Inferior parietal cortex (tissue), 1 donor: ENCODE results near the gene CCDC188.

Experiments
- DNase-seq: peaks from one replicate; pipeline ENCODE4 v3.0.0-alpha.2; 2016; ENCODE audit errors: extremely low spot score

CCDC188 gene

DNA sequence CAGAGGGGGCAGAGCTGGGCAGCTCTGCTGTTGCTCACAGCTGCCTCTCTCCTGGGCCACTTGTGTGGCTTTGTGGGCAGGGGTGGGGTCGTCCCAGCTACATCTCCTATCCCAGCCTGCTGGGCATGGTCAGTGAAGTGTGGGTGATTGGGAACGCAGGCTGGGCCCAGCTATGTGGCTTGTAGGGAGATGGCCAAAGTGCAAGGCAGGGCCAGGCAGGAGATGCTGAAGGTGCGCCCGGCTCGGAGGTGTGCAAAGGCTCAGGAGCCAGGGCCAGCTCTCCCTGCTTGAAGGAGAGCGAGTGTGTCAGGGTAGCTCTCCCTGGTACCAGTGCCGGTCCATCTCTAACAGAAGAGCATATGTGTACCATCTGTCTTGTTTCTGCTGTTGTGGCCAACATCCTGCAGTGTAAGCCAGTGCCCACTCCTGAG lies 43.4 kb downstream of the CCDC188 start:
- no peak for DNase-seq

DNA sequence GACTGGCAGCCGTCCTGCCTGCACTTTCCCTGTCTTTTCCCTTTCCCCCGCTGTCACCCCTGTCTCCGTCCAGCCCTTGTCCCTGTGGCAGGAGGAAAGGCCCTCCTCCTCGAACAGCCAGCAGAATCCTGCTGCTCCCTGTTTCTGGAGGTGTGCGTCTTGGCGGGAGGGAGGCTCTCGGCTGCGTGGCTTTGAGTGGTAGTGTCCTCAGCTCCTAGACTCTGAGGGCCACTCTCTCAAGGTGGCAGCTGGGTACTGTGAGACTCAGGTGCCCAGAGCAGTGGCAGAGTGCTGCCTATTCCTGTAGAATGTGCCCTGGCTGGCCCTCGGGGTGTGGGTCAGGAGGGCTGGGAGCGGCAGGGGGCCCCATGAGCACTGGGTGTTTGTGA lies 44.0 kb downstream of the CCDC188 start:
- DNase-seq: no peak

DNA sequence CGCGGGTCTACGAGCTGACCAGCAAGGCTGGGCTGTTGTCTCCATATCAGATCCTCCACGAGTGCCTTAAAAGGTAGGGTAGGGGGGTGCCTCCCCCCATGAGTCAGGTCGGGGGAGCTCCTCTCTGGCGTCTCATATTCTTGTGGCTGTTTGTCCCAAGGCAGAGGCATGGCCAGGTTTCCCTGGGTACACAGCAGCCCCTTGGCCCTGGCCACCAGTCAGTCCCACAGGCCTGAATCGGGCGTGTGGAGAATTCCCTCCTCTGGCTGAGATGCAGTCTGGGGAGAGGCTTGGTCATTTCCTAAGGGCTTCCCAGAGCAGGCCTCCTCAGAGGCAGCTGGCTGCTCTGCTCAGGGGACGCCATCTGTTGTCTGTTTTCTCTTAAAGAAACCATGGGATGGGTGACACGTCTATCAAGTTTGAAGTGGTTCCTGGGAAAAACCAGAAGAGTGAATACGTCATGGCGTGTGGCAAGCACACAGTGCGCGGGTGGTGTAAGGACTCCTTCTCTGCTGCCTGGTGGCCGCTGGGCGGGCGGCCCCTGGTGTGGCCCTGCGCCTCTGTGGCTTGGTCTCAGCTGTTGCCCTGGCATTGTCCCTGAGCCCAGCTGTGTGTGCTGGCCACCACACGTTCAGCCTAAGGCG lies 44.5 kb downstream of the CCDC188 start:
- no peak for DNase-seq

DNA sequence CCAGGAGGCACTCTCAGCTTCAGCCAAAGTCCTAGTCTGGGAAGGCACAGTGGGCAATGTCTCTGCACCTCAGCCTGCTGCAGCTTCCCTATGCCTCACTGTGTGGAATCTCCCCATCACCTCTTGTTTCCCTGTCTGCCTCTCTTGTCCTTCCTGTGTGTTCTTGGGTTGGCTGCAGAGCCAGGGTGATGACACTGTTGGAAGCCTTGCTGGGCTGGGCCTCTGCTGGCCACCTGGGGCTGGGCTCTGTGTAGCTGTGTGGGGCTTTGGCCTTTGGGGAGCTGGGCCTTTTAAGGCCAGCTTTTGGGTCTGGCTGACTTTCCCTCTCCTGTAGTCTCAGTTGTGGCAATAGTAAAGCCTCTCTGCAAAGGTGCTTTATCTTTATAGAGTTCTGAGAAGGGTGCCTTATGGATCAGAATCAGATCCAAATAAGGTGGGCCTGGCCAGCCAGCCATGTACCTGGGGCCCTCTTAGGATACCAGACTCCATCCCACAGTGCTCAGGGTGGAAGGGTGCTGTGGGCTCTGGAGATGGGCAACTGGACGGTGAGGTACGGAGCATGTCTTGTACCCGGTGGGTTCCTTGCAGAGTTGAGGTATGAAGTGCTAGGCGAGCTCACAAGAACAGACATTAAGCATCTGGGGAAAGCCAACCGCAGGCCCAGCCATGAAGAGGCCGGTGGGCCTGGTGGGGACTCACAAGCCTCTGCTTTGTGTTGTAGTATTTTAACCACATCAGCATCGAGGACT lies 45.2 kb downstream of the CCDC188 start:
- DNase-seq: no peak

DNA sequence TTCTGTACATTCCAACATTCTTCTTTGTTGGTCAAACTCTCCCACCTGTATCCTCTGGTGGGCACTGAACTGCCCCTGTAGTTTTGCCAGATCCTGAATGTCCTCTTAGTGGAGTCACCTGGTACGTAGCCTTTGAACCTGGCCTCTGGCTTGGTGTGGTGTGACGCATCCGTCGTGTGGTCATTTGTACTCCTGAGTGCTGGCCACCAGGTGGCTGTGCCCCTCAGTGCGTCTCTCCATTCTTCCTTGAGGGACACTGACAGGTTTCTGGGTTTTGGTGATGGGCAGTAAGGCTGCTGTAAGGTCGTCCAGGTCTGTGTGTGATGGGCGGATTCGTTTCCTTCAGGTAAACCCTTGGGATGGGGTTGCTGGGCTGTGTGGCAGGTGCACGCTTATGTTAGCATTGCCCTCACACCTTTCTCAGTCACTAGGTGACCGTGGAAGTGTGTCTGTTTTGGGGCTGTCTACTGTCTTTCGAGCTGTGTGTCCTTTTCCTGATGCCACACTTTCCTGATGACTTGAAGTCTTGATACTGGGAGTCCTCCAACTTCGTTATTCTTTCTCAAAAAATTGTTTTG lies 48.6 kb downstream of the CCDC188 start:
- no peak for DNase-seq

DNA sequence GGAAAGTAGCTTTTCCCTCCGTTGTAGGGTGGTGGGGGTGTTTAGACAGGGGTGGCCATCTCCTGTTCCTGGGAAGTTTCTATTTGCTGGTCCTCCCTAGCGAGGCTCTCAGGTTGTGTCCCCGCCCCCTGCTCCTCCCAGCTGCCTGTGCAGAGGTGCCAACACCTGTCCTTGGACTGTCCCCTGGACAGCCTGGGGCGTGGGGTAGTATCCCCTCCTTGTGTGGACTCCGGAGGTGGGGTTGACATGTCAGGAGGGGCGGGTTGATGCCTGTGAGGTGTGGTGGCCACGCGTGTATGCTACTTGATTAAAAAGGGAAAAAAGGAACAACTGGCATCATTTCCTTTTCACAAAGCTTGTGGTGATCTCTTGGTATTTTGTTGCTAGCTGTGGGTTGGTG lies 49.2 kb downstream of the CCDC188 start:
- DNase-seq: no peak

DNA sequence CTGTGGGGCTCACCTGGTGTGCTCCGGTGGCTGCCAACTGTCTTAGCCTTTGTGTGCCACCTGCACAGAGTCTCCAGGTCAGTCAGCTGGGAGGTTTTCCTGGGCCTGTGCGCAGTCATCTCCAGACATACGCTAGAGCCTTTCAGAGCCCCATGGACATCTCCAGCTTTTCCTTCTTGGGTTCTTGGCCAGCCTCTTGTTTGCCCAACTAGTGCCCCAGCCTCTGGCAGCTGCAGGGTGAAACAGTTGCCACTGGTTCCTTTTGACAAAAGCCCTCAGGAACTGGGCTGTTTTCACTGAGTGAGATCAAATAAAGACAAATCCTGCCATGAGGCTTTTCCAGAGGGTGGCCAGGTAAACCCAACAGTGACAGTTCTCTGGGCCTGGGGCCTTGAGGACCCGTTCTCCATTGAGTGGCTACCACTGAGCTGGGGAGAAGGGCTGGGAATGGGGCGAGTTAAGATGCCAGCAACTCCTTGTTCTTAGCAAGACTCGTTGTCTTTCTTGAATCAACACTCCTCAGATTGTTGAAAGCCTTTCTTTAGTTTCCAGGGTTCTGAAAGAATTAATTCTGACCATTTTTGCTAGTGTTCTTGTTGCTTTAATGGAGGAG lies 51.6 kb downstream of the CCDC188 start:
- DNase-seq: no peak
